VCaP (cell line): Measurements from ENCODE around the gene SLIT2.

Experiments used
- H3K27ac ChIP-seq: fragments of 450-650 bp; 2 replicates; pipeline ENCODE4 v1.5.1; 2017
- TF ChIP-seq, protein P1 (sequence below): fragments of 450-650 bp; conservative IDR thresholded peaks from 2 replicates; pipeline ENCODE4 v1.5.1; 2017; ENCODE audit warnings: mild to moderate bottlenecking, moderate library complexity

The SLIT2 gene

DNA sequence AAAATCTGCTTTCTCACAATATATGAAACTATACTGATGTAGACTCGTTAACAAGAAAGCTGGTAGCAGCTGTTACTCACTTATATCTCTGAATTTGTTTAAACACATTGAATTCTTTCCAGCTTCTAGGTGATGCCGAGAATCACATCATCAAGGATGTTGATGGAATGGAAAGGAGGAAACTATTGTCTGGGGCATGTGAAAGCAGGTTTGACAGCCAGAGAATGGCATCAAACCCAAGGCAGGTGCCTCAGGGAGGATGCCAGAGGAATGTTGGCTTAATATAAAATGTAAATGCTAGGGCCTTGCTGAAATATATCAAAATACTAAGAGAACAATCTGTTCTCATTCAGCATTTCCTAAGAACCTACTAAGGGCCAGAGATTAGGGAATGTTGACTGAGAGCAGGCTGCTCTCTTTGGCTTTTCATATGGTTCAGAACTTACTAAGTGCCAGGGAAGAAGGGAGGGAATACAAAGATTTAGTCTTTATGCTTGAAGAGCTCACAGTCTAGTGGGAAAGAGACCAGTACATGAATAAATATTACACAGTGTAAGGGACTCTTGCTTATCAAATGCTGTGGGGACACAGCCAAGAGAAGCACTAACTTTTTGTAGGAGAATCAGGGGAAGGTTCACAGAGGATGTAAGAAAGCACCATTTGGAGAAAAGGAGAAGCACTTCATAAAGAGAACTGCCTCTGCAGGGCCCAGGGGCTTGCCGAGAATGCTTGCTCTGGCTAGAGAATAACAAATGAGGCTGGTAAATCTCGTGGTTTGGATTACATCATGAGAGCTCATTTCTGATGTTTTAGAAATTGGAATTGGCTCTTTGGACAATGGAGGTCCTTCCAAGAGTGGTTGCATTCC lies 14.7 kb downstream of the SLIT2 start:
- TF ChIP-seq, protein P1, sequence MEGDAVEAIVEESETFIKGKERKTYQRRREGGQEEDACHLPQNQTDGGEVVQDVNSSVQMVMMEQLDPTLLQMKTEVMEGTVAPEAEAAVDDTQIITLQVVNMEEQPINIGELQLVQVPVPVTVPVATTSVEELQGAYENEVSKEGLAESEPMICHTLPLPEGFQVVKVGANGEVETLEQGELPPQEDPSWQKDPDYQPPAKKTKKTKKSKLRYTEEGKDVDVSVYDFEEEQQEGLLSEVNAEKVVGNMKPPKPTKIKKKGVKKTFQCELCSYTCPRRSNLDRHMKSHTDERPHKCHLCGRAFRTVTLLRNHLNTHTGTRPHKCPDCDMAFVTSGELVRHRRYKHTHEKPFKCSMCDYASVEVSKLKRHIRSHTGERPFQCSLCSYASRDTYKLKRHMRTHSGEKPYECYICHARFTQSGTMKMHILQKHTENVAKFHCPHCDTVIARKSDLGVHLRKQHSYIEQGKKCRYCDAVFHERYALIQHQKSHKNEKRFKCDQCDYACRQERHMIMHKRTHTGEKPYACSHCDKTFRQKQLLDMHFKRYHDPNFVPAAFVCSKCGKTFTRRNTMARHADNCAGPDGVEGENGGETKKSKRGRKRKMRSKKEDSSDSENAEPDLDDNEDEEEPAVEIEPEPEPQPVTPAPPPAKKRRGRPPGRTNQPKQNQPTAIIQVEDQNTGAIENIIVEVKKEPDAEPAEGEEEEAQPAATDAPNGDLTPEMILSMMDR, result no peak
- H3K27ac ChIP-seq, result no peak overlapping the region

- TF ChIP-seq, protein P1, result no peak
- H3K27ac ChIP-seq, result no peak overlapping the region
Measured at GRCh38 chr4:20268028-20268427, 16.3 kb downstream of the SLIT2 start.

GRCh38 chr4:20269320-20269719 lies 17.6 kb downstream of the SLIT2 start:
- TF ChIP-seq, protein P1, result no peak
- no peak overlapping the region for H3K27ac ChIP-seq

DNA sequence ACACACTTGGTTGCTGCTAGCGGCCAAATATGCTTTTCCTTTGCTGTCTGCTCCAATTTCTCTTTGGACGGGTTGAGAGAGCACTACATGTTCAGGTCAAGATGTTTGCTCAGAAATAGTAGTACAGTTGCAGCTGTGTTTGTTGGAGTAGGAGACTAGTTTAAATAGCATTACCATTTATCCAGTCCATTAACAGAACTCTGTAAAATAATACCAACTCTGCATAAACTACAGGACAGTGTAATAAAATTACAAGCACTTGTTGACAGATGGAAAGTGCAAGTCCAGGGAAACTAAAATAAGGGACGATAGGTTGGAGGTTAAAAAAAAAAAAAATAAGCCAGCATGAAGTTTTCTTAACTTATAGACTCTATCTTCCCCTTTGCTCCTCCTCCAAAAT lies 20.2 kb downstream of the SLIT2 start:
- TF ChIP-seq, protein P1, result no peak
- H3K27ac ChIP-seq, result no peak overlapping the region

- no peak overlapping the region for H3K27ac ChIP-seq
- TF ChIP-seq, protein P1, result no peak
Measured at GRCh38 chr4:20272411-20272872, 20.7 kb downstream of the SLIT2 start.

GRCh38 chr4:20273793-20274192 lies 22.1 kb downstream of the SLIT2 start:
- H3K27ac ChIP-seq, result no peak overlapping the region
- TF ChIP-seq, protein P1, result no peak

- no peak overlapping the region for H3K27ac ChIP-seq
- TF ChIP-seq, protein P1, result no peak
Measured at GRCh38 chr4:20276848-20277247, 25.1 kb downstream of the SLIT2 start.
